Keratinocyte (primary cell): ENCODE measurements around the gene KCNJ16. TPM values are rescaled to one million over a fixed set of nuclear protein-coding genes. Genes with fewer than 3 reads are reported as not detected.

Experiments used
- DNase-seq: peaks from one replicate; pipeline ENCODE4 v3.0.0-alpha.2; 2011; ENCODE audit warnings: low read depth, missing footprints, low spot score
- FAIRE-seq: peaks from 2 replicates; lab custom pipeline; 2011; peaks lifted over from hg19 to GRCh38; lab: Jason Lieb, UNC
- H2AFZ ChIP-seq: 2 replicates; pipeline ENCODE4 v1.6.0; 2012; ENCODE audit warnings: low read length, control low read depth, inconsistent platforms; ENCODE audit not compliant: control insufficient read depth
- H3K27ac ChIP-seq: 2 replicates; pipeline ENCODE4 v1.5.1; 2011; ENCODE audit warnings: low read length; ENCODE audit not compliant: control insufficient read depth, insufficient read depth
- H3K27me3 ChIP-seq: 3 replicates; pipeline ENCODE4 v1.6.0; 2011; ENCODE audit warnings: low read length; ENCODE audit not compliant: control insufficient read depth, insufficient read depth; ENCODE audit errors: extremely low read depth
- H3K36me3 ChIP-seq, 2 experiments: 2 replicates in 1 of 2; 3 replicates in 1 of 2; pipeline ENCODE4 v1.5.1; 2011; ENCODE audit warnings: low read length in 2 of 2, mild to moderate bottlenecking in 1 of 2; ENCODE audit not compliant: control insufficient read depth in 2 of 2, insufficient read depth in 2 of 2; ENCODE audit errors: extremely low read depth in 1 of 2
- H3K4me1 ChIP-seq: 3 replicates; pipeline ENCODE4 v1.5.1; 2011; ENCODE audit warnings: low read length; ENCODE audit not compliant: control insufficient read depth, insufficient read depth; ENCODE audit errors: extremely low read depth
- H3K4me2 ChIP-seq: 3 replicates; pipeline ENCODE4 v1.6.0; 2011; ENCODE audit warnings: low read depth, low read length; ENCODE audit not compliant: control insufficient read depth, insufficient read depth; ENCODE audit errors: extremely low read depth
- H3K4me3 ChIP-seq, 3 experiments: fragments of 200-600 bp in 1 of 3; sonication (generic) in 1 of 3; 2 replicates in 2 of 3; 3 replicates in 1 of 3; pipeline ENCODE4 v1.5.1; 2011 to 2016; ENCODE audit warnings: low read length in 3 of 3, mild to moderate bottlenecking in 3 of 3, control low read depth in 2 of 3, inconsistent platforms in 1 of 3, low read depth in 1 of 3, mixed read lengths in 1 of 3, mixed run types in 1 of 3, moderate library complexity in 1 of 3; ENCODE audit not compliant: control insufficient read depth in 2 of 3, insufficient read depth in 2 of 3; ENCODE audit errors: extremely low read depth in 1 of 3
- H3K79me2 ChIP-seq: 2 replicates; pipeline ENCODE4 v1.6.0; 2012; ENCODE audit warnings: low read length; ENCODE audit not compliant: control insufficient read depth, insufficient read depth
- H3K9ac ChIP-seq: 3 replicates; pipeline ENCODE4 v1.6.0; 2011; ENCODE audit warnings: low read length; ENCODE audit not compliant: control insufficient read depth, insufficient read depth; ENCODE audit errors: extremely low read depth
- H3K9me1 ChIP-seq: 3 replicates; pipeline ENCODE4 v1.6.0; 2011; ENCODE audit warnings: low read length; ENCODE audit not compliant: control insufficient read depth, insufficient read depth; ENCODE audit errors: extremely low read depth
- H3K9me3 ChIP-seq: 2 replicates; pipeline ENCODE4 v1.5.1; 2012; ENCODE audit warnings: low read depth, low read length; ENCODE audit not compliant: control insufficient read depth
- H4K20me1 ChIP-seq: 3 replicates; pipeline ENCODE4 v1.6.0; 2011; ENCODE audit warnings: low read length; ENCODE audit not compliant: control insufficient read depth, insufficient read depth; ENCODE audit errors: extremely low read depth
- CTCF ChIP-seq, 3 experiments: IDR thresholded peaks in 1 of 3; conservative IDR thresholded peaks in 1 of 3; optimal IDR thresholded peaks in 1 of 3; 2 replicates in 2 of 3; 3 replicates in 1 of 3; pipeline versions ENCODE3 to v1.5.1; 2011; ENCODE audit warnings: low read length in 3 of 3, mild to moderate bottlenecking in 3 of 3, moderate library complexity in 2 of 3, control low read depth in 1 of 3, inconsistent platforms in 1 of 3; ENCODE audit not compliant: insufficient read depth in 2 of 3; ENCODE audit errors: extremely low read depth in 1 of 3
- EZH2 ChIP-seq: IDR thresholded peaks from one replicate; pipeline ENCODE4 v1.6.1; 2012; ENCODE audit warnings: inconsistent platforms, mild to moderate bottlenecking, low read length, moderate library complexity
- dilution Hi-C: fragments of 300-500 bp; cut with MboI; formaldehyde crosslinking; loops from one replicate; pipeline ENCODE4 v1.7.0; 2020; ENCODE audit warnings: low sequenced_read_pairs; ENCODE audit not compliant: extremely low pct_ligation_motif_present
- polyA plus RNA-seq, 5 experiments: library from polyadenylated mRNA; depleted of rRNA in 3 of 5; stranded (reverse) in 3 of 5; stranded (forward) in 1 of 5; unstranded in 1 of 5; fragments of >200 nt; gene quantifications; 1 replicate in 1 of 5; 2 replicates in 3 of 5; 3 replicates in 1 of 5; pipeline versions ENCODE4 v1.2.1 to v1.2.3, GENCODE V29; 2011 to 2012; ENCODE audit warnings: missing spikeins in 2 of 5, low read depth in 1 of 5, low replicate concordance in 1 of 5

The KCNJ16 gene
- polyA plus RNA-seq, 1 donor (not counting 4 experiments of a cell fraction or from before 2014, with no cell fraction given), result not detected

GRCh38 chr17:70123193-70123592 lies 48.2 kb downstream of the KCNJ16 start:
- dilution Hi-C loops, result no loop called here
- TF ChIP-seq CTCF (optimal IDR thresholded peaks at IDR 0.05 in 1 of 3, IDR thresholded peaks at IDR 0.05 in 1 of 3, conservative IDR thresholded peaks at IDR 0.05 in 1 of 3; ENCODE audit: extremely low read depth in 1 of 3, insufficient read depth in 2 of 3, low read length in 3 of 3) (no peak), EZH2 (no peak)
- Histone ChIP-seq H3K9ac (no peak overlapping the region), H3K79me2 (no peaks in the 10 kb centered on the region), H2AFZ (no peak overlapping the region), H3K4me1 (no peaks in the 10 kb centered on the region), H4K20me1 (no peaks in the 10 kb centered on the region), H3K27ac (no peak overlapping the region), H3K4me2 (no peak overlapping the region), H3K27me3 (no peaks in the 10 kb centered on the region), H3K36me3 (no peaks in the 10 kb centered on the region), H3K9me1 (no peaks in the 10 kb centered on the region), H3K4me3 (no peak overlapping the region), H3K9me3 (no peaks in the 10 kb centered on the region)
- DNase-seq (no peak), FAIRE-seq (no peak)

- Histone ChIP-seq H2AFZ (no peak overlapping the region), H3K36me3 (no peaks in the 10 kb centered on the region), H3K9me3 (no peaks in the 10 kb centered on the region), H3K27me3 (no peaks in the 10 kb centered on the region), H3K79me2 (no peaks in the 10 kb centered on the region), H3K27ac (no peak overlapping the region), H3K4me1 (no peaks in the 10 kb centered on the region), H3K9me1 (no peaks in the 10 kb centered on the region), H4K20me1 (no peaks in the 10 kb centered on the region), H3K4me3 (no peak overlapping the region), H3K9ac (no peak overlapping the region), H3K4me2 (no peak overlapping the region)
- FAIRE-seq, result no peak
- dilution Hi-C loops, result no loop called here
- TF ChIP-seq CTCF (optimal IDR thresholded peaks at IDR 0.05 in 1 of 3, IDR thresholded peaks at IDR 0.05 in 1 of 3, conservative IDR thresholded peaks at IDR 0.05 in 1 of 3; ENCODE audit: extremely low read depth in 1 of 3, insufficient read depth in 2 of 3, low read length in 3 of 3) (no peak), EZH2 (no peak)
- no peak for DNase-seq
Measured at GRCh38 chr17:70124723-70125122, 49.7 kb downstream of the KCNJ16 start.
